H1 (cell line): ENCODE measurements around the gene CA10.

Source experiments
- CHD2 ChIP-seq: IDR thresholded peaks from 2 replicates; pipeline ENCODE4 v1.6.1; 2012; ENCODE audit warnings: low read length, improper control_type of control experiment
- CREB1 ChIP-seq: IDR thresholded peaks from 2 replicates; pipeline ENCODE4 v1.6.1; 2012; ENCODE audit warnings: inconsistent platforms
- EGR1 ChIP-seq: IDR thresholded peaks from 2 replicates; pipeline ENCODE4 v1.6.1; 2011; ENCODE audit warnings: low read depth, low read length, borderline replicate concordance
- JUND ChIP-seq: IDR thresholded peaks from 2 replicates; pipeline ENCODE4 v1.6.1; 2011; ENCODE audit warnings: mild to moderate bottlenecking, improper control_type of control experiment, low read length
- MAFK ChIP-seq: IDR thresholded peaks from 2 replicates; pipeline ENCODE4 v1.6.1; 2012; ENCODE audit warnings: low read depth, mild to moderate bottlenecking, improper control_type of control experiment, low read length
- POLR2AphosphoS5 ChIP-seq: IDR thresholded peaks from 2 replicates; pipeline ENCODE4 v1.6.1; 2011; ENCODE audit warnings: low read depth, low read length
- RNF2 ChIP-seq: fragments of 200-900, 300-1000 bp; sonication (generic); IDR thresholded peaks from 2 replicates; pipeline ENCODE4 v1.7.1; 2016; ENCODE audit warnings: borderline replicate concordance, low read depth, mild to moderate bottlenecking, antibody characterized with exemption, low read length; ENCODE audit not compliant: poor library complexity, severe bottlenecking; ENCODE audit errors: missing control alignments
- TF ChIP-seq, protein P1 (sequence below): IDR thresholded peaks from 2 replicates; pipeline ENCODE4 v1.6.1; 2012; ENCODE audit warnings: inconsistent platforms
- TF ChIP-seq, protein P2 (sequence below), 3 experiments: IDR thresholded peaks; 1 replicate in 2 of 3; 2 replicates in 1 of 3; pipeline versions ENCODE4 v1.5.1 to v1.6.1; 2011; ENCODE audit warnings: low read length in 3 of 3, mild to moderate bottlenecking in 3 of 3, inconsistent platforms in 2 of 3, low read depth in 1 of 3, moderate library complexity in 1 of 3; ENCODE audit not compliant: insufficient read depth in 1 of 3; ENCODE audit errors: control extremely low read depth in 1 of 3

GRCh38 chr17:51799981-51800380 lies 358.5 kb downstream of the CA10 start:
- TF ChIP-seq EGR1 = no peak
- no peak for TF ChIP-seq RNF2
- TF ChIP-seq, protein P1, sequence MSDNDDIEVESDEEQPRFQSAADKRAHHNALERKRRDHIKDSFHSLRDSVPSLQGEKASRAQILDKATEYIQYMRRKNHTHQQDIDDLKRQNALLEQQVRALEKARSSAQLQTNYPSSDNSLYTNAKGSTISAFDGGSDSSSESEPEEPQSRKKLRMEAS = no peak
- no peak for TF ChIP-seq POLR2AphosphoS5
- no peak for TF ChIP-seq CHD2
- TF ChIP-seq MAFK = no peak
- no peak for TF ChIP-seq JUND
- TF ChIP-seq CREB1 = no peak
- TF ChIP-seq, protein P2, sequence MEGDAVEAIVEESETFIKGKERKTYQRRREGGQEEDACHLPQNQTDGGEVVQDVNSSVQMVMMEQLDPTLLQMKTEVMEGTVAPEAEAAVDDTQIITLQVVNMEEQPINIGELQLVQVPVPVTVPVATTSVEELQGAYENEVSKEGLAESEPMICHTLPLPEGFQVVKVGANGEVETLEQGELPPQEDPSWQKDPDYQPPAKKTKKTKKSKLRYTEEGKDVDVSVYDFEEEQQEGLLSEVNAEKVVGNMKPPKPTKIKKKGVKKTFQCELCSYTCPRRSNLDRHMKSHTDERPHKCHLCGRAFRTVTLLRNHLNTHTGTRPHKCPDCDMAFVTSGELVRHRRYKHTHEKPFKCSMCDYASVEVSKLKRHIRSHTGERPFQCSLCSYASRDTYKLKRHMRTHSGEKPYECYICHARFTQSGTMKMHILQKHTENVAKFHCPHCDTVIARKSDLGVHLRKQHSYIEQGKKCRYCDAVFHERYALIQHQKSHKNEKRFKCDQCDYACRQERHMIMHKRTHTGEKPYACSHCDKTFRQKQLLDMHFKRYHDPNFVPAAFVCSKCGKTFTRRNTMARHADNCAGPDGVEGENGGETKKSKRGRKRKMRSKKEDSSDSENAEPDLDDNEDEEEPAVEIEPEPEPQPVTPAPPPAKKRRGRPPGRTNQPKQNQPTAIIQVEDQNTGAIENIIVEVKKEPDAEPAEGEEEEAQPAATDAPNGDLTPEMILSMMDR (IDR thresholded peaks at IDR 0.05; ENCODE audit: control extremely low read depth in 1 of 3, insufficient read depth in 1 of 3, low read depth in 1 of 3, low read length in 3 of 3) = no peak
